GM13976 (cell line): ENCODE results near the gene GAMT.

Experiments
- DNase-seq: peaks from one replicate; pipeline ENCODE4 v3.0.0; 2012; ENCODE audit warnings: low spot score
- in situ Hi-C: fragments of 300-500 bp; cut with MboI; formaldehyde crosslinking; loops from one replicate; pipeline ENCODE4 v1.12.0; 2022; ENCODE audit warnings: low sequenced_read_pairs, mixed read lengths, inconsistent platforms; ENCODE audit not compliant: unreplicated experiment
- TF ChIP-seq, protein P1 (sequence below): IDR thresholded peaks from 2 replicates; pipeline ENCODE4 v1.5.1; 2012; ENCODE audit warnings: borderline replicate concordance, mild to moderate bottlenecking; ENCODE audit not compliant: insufficient read depth; ENCODE audit errors: extremely low read depth, missing control alignments, control extremely low read depth

Gene GAMT

GRCh38 chr19:1366899-1367870, 34.2 kb downstream of the GAMT start:
- TF ChIP-seq, protein P1, sequence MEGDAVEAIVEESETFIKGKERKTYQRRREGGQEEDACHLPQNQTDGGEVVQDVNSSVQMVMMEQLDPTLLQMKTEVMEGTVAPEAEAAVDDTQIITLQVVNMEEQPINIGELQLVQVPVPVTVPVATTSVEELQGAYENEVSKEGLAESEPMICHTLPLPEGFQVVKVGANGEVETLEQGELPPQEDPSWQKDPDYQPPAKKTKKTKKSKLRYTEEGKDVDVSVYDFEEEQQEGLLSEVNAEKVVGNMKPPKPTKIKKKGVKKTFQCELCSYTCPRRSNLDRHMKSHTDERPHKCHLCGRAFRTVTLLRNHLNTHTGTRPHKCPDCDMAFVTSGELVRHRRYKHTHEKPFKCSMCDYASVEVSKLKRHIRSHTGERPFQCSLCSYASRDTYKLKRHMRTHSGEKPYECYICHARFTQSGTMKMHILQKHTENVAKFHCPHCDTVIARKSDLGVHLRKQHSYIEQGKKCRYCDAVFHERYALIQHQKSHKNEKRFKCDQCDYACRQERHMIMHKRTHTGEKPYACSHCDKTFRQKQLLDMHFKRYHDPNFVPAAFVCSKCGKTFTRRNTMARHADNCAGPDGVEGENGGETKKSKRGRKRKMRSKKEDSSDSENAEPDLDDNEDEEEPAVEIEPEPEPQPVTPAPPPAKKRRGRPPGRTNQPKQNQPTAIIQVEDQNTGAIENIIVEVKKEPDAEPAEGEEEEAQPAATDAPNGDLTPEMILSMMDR: no peak
- DNase-seq: no peak
- in situ Hi-C loops: no loop called here

DNA sequence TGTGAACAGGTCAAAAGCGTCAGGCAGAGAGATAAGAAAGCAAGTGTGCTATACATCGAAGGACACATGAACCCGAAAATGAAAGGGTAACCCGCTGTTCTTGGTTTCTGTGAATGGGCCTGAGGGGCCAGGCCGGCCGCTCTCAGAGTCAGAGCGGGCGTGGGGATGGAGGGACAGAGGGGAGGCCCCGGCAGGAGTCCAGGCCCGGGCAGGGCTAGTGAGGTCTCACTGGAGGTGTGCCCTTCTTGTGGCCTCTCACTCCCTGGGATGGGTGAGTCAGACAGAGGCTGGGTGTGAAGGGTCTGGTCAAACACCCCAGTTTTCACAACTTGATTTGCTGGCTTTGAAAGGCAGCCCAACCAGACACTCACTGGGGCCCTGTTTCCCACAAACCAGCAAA, 35.0 kb downstream of the GAMT start:
- TF ChIP-seq, protein P1: no peak
- in situ Hi-C loops: no loop called here
- DNase-seq: no peak

GRCh38 chr19:1365319-1366269, 35.7 kb downstream of the GAMT start:
- in situ Hi-C loops: no loop called here
- no peak for DNase-seq
- TF ChIP-seq, protein P1: no peak

DNA sequence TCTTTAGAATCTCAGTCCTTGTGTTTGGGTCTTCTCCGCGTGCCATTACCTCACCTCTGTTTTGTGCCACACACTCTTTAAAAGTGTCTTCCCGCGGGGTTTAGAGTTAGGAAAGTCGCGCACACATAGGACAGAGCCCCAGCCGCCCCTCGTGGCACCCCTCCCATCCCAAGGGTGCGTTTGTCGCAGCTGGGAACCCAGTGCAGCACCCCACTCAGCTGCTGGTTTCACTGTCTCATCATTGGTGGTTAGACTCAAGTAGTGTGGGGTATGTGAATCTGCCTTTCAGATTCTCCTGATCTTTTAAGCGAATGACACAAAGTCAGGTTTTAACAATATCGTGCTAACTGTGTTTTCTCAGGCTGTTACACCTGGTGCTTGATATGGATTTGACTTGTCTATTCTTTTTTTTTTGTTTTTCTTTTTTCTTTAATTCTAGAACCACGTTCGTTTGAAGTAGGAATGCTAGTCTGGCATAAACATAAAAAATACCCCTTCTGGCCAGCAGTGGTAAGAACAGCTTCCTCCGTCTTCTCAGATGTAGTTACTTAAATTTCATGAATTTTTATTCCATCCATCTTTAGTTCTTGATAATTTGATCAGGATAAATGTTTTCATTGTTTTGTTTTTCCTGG, 37.2 kb downstream of the GAMT start:
- in situ Hi-C loops: no loop called here
- TF ChIP-seq, protein P1: no peak
- peak; percentile 71 for DNase-seq

- in situ Hi-C loops: no loop called here
- TF ChIP-seq, protein P1: no peak
- DNase-seq: peak; percentile 46
These were observed 37.7 kb downstream of the GAMT start for GRCh38 chr19:1363599-1363998.
